H1 (cell line): Measurements from ENCODE around the gene MARCHF3. TPM values are rescaled to one million over a fixed set of nuclear protein-coding genes. Genes with fewer than 3 reads are reported as not detected.

Experiments
- CTCF ChIA-PET: fragments of 300-600 bp; sonication (Branson Sonifier 250); formaldehyde crosslinking; loops from one replicate; lab custom pipeline; 2021; ENCODE audit not compliant: partially characterized antibody; lab: Charles Lee
- POLR2A ChIA-PET: fragments of 300-600 bp; sonication (Branson Sonifier 250); formaldehyde crosslinking; loops from one replicate; lab custom pipeline; 2021; ENCODE audit warnings: inconsistent platforms; ENCODE audit not compliant: partially characterized antibody; lab: Charles Lee
- DNase-seq, 2 experiments: peaks; one replicate each; pipeline versions ENCODE4 v3.0.0 to v3.0.0-alpha.2; 2010 to 2022; ENCODE audit warnings: low spot score in 2 of 2, low read depth in 1 of 2, mixed read lengths in 1 of 2
- FAIRE-seq: peaks from 2 replicates; lab custom pipeline; 2011; peaks lifted over from hg19 to GRCh38; lab: Jason Lieb, UNC
- H2AFZ ChIP-seq: 2 replicates; pipeline ENCODE4 v1.8.1; 2012; ENCODE audit warnings: low read length, inconsistent platforms
- H2AK5ac ChIP-seq: 2 replicates; pipeline ENCODE4 v1.6.1; 2013; ENCODE audit warnings: low read depth, low read length
- H2BK120ac ChIP-seq: replicated peaks from 2 replicates; pipeline ENCODE3; 2013; ENCODE audit warnings: low read depth, low read length, inconsistent platforms
- H2BK12ac ChIP-seq: 2 replicates; pipeline ENCODE4 v1.6.1; 2013; ENCODE audit warnings: low read depth, low read length
- H2BK15ac ChIP-seq: 2 replicates; pipeline ENCODE4 v1.6.1; 2013; ENCODE audit warnings: low read length
- H2BK20ac ChIP-seq: 2 replicates; pipeline ENCODE4 v1.6.1; 2013; ENCODE audit warnings: low read length
- H2BK5ac ChIP-seq: 2 replicates; pipeline ENCODE4 v1.6.1; 2013; ENCODE audit warnings: low read depth, low read length
- H3K14ac ChIP-seq: 2 replicates; pipeline ENCODE4 v1.6.1; 2013; ENCODE audit warnings: inconsistent platforms; ENCODE audit not compliant: insufficient read length
- H3K18ac ChIP-seq: 2 replicates; pipeline ENCODE4 v1.6.1; 2013; ENCODE audit warnings: low read length; ENCODE audit errors: extremely low read depth
- H3K23ac ChIP-seq: 2 replicates; pipeline ENCODE4 v1.6.1; 2013; ENCODE audit warnings: inconsistent platforms; ENCODE audit not compliant: insufficient read length
- H3K23me2 ChIP-seq: 2 replicates; pipeline ENCODE4 v1.6.1; 2013; ENCODE audit warnings: low read depth, low read length
- H3K27ac ChIP-seq: 2 replicates; pipeline ENCODE4 v1.6.1; 2011; ENCODE audit warnings: low read depth, low read length, inconsistent platforms
- H3K27me3 ChIP-seq, 4 experiments: replicated peaks in 1 of 4; 1 replicate in 1 of 4; 2 replicates in 3 of 4; pipeline versions ENCODE4 v1.6.1 to v1.8.1; 2011 to 2013; ENCODE audit warnings: low read length in 3 of 4, mild to moderate bottlenecking in 3 of 4, inconsistent platforms in 2 of 4, mixed read lengths in 2 of 4, moderate library complexity in 1 of 4; ENCODE audit not compliant: control insufficient read depth in 3 of 4, insufficient read depth in 3 of 4; ENCODE audit errors: extremely low read depth in 1 of 4
- H3K36me3 ChIP-seq, 4 experiments: 2 replicates each; pipeline versions ENCODE4 v1.6.1 to v1.8.1; 2011 to 2013; ENCODE audit warnings: mild to moderate bottlenecking in 4 of 4, low read length in 3 of 4, moderate library complexity in 2 of 4, control low read depth in 1 of 4, inconsistent platforms in 1 of 4; ENCODE audit not compliant: insufficient read depth in 4 of 4, control insufficient read depth in 2 of 4
- H3K4ac ChIP-seq: replicated peaks from 2 replicates; pipeline ENCODE3; 2013; ENCODE audit warnings: low read length, low read depth, mixed read lengths, inconsistent platforms; ENCODE audit not compliant: insufficient read length
- H3K4me1 ChIP-seq, 4 experiments: replicated peaks in 1 of 4; 1 replicate in 1 of 4; 2 replicates in 3 of 4; pipeline versions ENCODE4 v1.6.1 to v1.8.1; 2011 to 2013; ENCODE audit warnings: low read length in 3 of 4, inconsistent platforms in 2 of 4, mixed read lengths in 1 of 4; ENCODE audit not compliant: insufficient read depth in 4 of 4, control insufficient read depth in 3 of 4
- H3K4me2 ChIP-seq, 2 experiments: 2 replicates each; pipeline versions ENCODE4 v1.6.1 to v1.8.1; 2011 to 2013; ENCODE audit warnings: low read depth in 2 of 2, low read length in 2 of 2, control low read depth in 1 of 2, inconsistent platforms in 1 of 2, mild to moderate bottlenecking in 1 of 2; ENCODE audit not compliant: insufficient read depth in 1 of 2
- H3K4me3 ChIP-seq, 4 experiments: fragments of 200-600, 300-600 bp in 1 of 4; sonication (generic), shearing (Covaris generic), sonication (Bioruptor Twin) in 1 of 4; 2 replicates each; pipeline versions ENCODE4 v1.5.1 to v1.8.1; 2011 to 2016; ENCODE audit warnings: low read length in 4 of 4, low read depth in 3 of 4, control low read depth in 2 of 4, inconsistent platforms in 2 of 4, mild to moderate bottlenecking in 2 of 4, mixed read lengths in 1 of 4, moderate library complexity in 1 of 4; ENCODE audit not compliant: insufficient read depth in 2 of 4; ENCODE audit errors: extremely low read depth in 1 of 4
- H3K56ac ChIP-seq: replicated peaks from 2 replicates; pipeline ENCODE3; 2013; ENCODE audit warnings: low read depth, mild to moderate bottlenecking, mixed read lengths, low read length, inconsistent platforms; ENCODE audit not compliant: insufficient read length
- H3K79me1 ChIP-seq: 2 replicates; pipeline ENCODE4 v1.6.1; 2013; ENCODE audit warnings: low read depth, low read length, control low read depth
- H3K79me2 ChIP-seq, 2 experiments: 2 replicates each; pipeline versions ENCODE4 v1.6.1 to v1.8.1; 2012 to 2013; ENCODE audit warnings: low read length in 2 of 2, mild to moderate bottlenecking in 2 of 2, inconsistent platforms in 1 of 2; ENCODE audit not compliant: insufficient read depth in 2 of 2, control insufficient read depth in 1 of 2
- H3K9ac ChIP-seq, 4 experiments: replicated peaks in 1 of 4; 1 replicate in 1 of 4; 2 replicates in 3 of 4; pipeline versions ENCODE4 v1.6.1 to v1.8.1; 2011 to 2013; ENCODE audit warnings: low read depth in 3 of 4, low read length in 3 of 4, control low read depth in 2 of 4, mild to moderate bottlenecking in 2 of 4, moderate library complexity in 2 of 4, inconsistent platforms in 1 of 4; ENCODE audit errors: extremely low read depth in 1 of 4
- H3K9me3 ChIP-seq, 2 experiments: 2 replicates each; pipeline versions ENCODE4 v1.6.1 to v1.8.1; 2012 to 2013; ENCODE audit warnings: mild to moderate bottlenecking in 2 of 2, moderate library complexity in 2 of 2, control low read depth in 1 of 2, inconsistent platforms in 1 of 2, low read depth in 1 of 2, low read length in 1 of 2, mixed read lengths in 1 of 2; ENCODE audit not compliant: insufficient read depth in 2 of 2
- H4K20me1 ChIP-seq, 2 experiments: replicated peaks in 1 of 2; 2 replicates each; pipeline versions ENCODE3 to v1.8.1; 2011 to 2013; ENCODE audit warnings: inconsistent platforms in 2 of 2, low read length in 2 of 2, mild to moderate bottlenecking in 1 of 2; ENCODE audit not compliant: insufficient read depth in 2 of 2, control insufficient read depth in 1 of 2
- H4K5ac ChIP-seq: 2 replicates; pipeline ENCODE4 v1.6.1; 2013; ENCODE audit warnings: low read length, low read depth, mixed read lengths, inconsistent platforms; ENCODE audit not compliant: insufficient read length
- H4K8ac ChIP-seq: 2 replicates; pipeline ENCODE4 v1.8.0; 2013; ENCODE audit warnings: mild to moderate bottlenecking, moderate library complexity, low read length, inconsistent platforms; ENCODE audit not compliant: insufficient read depth; ENCODE audit errors: extremely low read depth
- H4K91ac ChIP-seq: replicated peaks from 2 replicates; pipeline ENCODE3; 2013; ENCODE audit warnings: low read length, mixed read lengths, inconsistent platforms; ENCODE audit not compliant: insufficient read length
- ASH2L ChIP-seq: fragments of 200-600, 300-600 bp; sonication (generic); IDR thresholded peaks from one replicate; pipeline ENCODE4 v1.7.1; 2017; ENCODE audit warnings: low read length
- BCL11A ChIP-seq, 2 experiments: IDR thresholded peaks; one replicate each; pipeline ENCODE4 v1.6.1; 2011; ENCODE audit warnings: low read depth in 2 of 2, low read length in 2 of 2, mild to moderate bottlenecking in 2 of 2
- HDAC2 ChIP-seq, 2 experiments: fragments of 300-600 bp in 1 of 2; sonication (generic) in 1 of 2; IDR thresholded peaks; 2 replicates each; pipeline ENCODE4 v1.6.1; 2011 to 2012; ENCODE audit warnings: low read depth in 2 of 2, low read length in 2 of 2, mild to moderate bottlenecking in 2 of 2, moderate library complexity in 2 of 2, borderline replicate concordance in 1 of 2, inconsistent platforms in 1 of 2
- ZNF274 ChIP-seq: IDR thresholded peaks from 2 replicates; pipeline ENCODE4 v1.7.0; 2012; ENCODE audit warnings: low read length, borderline replicate concordance; ENCODE audit errors: extremely low read depth
- WGBS, 2 experiments: shearing (Covaris generic) in 1 of 2; methylation state at CpG; one replicate each; pipeline versions ENCODE4 v1.1.6 to v1.1.7; 2013 to 2015; ENCODE audit warnings: low lambda C conversion rate in 2 of 2, mixed read lengths in 2 of 2, inconsistent platforms in 1 of 2, low coverage in 1 of 2, missing lambda C conversion rate in 1 of 2; ENCODE audit not compliant: insufficient replicate concordance in 2 of 2, insufficient coverage in 1 of 2, insufficient read length in 1 of 2; ENCODE audit errors: extremely low coverage in 1 of 2, missing lambda C conversion rate in 1 of 2; 5-methylcytosine and 5-hydroxymethylcytosine counted together
- polyA plus RNA-seq, 7 experiments: library from polyadenylated mRNA; depleted of rRNA in 3 of 7; stranded (reverse) in 5 of 7; unstranded in 2 of 7; fragments of >200 nt in 5 of 7; fragments of 200-250 nt in 2 of 7; gene quantifications; 1 replicate in 5 of 7; 2 replicates in 1 of 7; 4 replicates in 1 of 7; pipeline versions ENCODE4 v1.2.1 to v1.2.3, GENCODE V29; 2011 to 2013; ENCODE audit warnings: missing spikeins in 2 of 7, mixed read lengths in 2 of 7
- total RNA-seq: library from RNA; stranded (reverse); fragmentation: NEBNext Ultra II Directional; extraction: Animal tissue kit (Norgen Biotek cat#: 25700); gene quantifications from 2 replicates; pipeline ENCODE4 v1.2.1, GENCODE V29; 2021

Gene MARCHF3
- total and polyA plus RNA-seq, 2 of the 8 experiments (the other 6 are each of a cell fraction or from before 2014, with no cell fraction given), result 12.0 to 16.9 TPM

DNA sequence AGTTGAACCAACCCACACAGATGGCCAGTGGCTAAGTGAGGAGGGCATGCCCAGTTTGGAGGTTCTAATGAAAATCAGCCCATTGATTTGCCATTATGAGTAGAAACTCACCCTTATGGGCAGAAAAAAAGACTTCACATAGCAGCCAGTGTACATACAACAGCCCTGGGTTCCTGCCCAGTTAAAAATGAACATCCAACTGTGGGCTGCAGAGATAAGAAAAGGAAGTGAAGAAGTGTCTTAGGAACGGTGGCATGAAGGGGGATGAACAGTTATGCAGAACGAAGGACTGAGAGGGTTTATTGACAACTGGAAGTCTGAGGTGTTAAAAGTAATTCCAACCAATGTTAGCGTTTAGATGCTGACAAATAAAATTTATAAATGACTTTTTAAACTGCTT, 118.4 kb downstream of the MARCHF3 start:
- Histone ChIP-seq H3K4me3 (no peak overlapping the region), H3K23ac (no peak overlapping the region), H2BK120ac (no peak overlapping the region), H3K9ac (no peak overlapping the region), H3K23me2 (no peaks in the 10 kb centered on the region; the same call in 1 of the 2 replicates), H3K4me2 (no peak overlapping the region), H2BK15ac (no peak overlapping the region), H2AK5ac (no peak overlapping the region), H3K18ac (no peak overlapping the region), H4K8ac (no peak overlapping the region), H3K27me3 (no peaks in the 10 kb centered on the region), H3K79me1 (no peaks in the 10 kb centered on the region), H2BK20ac (no peak overlapping the region), H3K4me1 (no peaks in the 10 kb centered on the region), H2AFZ (no peak overlapping the region), H4K5ac (no peak overlapping the region), H3K4ac (no peak overlapping the region), H2BK5ac (no peak overlapping the region), H3K79me2 (no peaks in the 10 kb centered on the region), H4K20me1 (no peaks in the 10 kb centered on the region), H3K27ac (no peak overlapping the region), H2BK12ac (no peak overlapping the region), H3K36me3 (peaks cover 0 to 29% (median 2%) of the 10 kb centered on the region in 4 experiments; a peak in 3 of 8 replicates), H3K14ac (no peak overlapping the region), H3K56ac (no peak overlapping the region), H3K9me3 (peaks cover 17 to 18% of the 10 kb centered on the region in 2 experiments), H4K91ac (no peak overlapping the region)
- DNase-seq, result no peak
- 82% methylated on average over 3 of the region's 3 CpGs; no CpG with 5 or more reads in 1 of the 2 experiments for WGBS, 2 experiments
- ChIA-PET POLR2A (no interaction called here), CTCF (interaction anchor here (1.1 kb wide), 1 partner anchor 61 kb away, joined by 4 read pairs; no protein-coding TSS in a partner anchor)
- no peak for FAIRE-seq
- no peak for TF ChIP-seq ZNF274
- TF ChIP-seq ASH2L, result no peak
- no peak for TF ChIP-seq BCL11A (IDR thresholded peaks at IDR 0.05; ENCODE audit: low read depth in 2 of 2, low read length in 2 of 2)
- TF ChIP-seq HDAC2 (IDR thresholded peaks at IDR 0.05; ENCODE audit: borderline replicate concordance in 1 of 2, low read depth in 2 of 2, low read length in 2 of 2), result no peak
